SJSA1 (cell line): Measurements from ENCODE around the gene HSPBP1. TPM values are rescaled to one million over a fixed set of nuclear protein-coding genes. Genes with fewer than 3 reads are reported as not detected.

Experiments used
- DNase-seq, 2 experiments: peaks; one replicate each; pipeline ENCODE4 v3.0.0-alpha.2; 2015 to 2020; ENCODE audit warnings: low spot score in 2 of 2, low read depth in 1 of 2
- H3K27ac ChIP-seq: fragments of 250-450 bp; sonication (Bioruptor Pico); 2 replicates; pipeline ENCODE4 v1.5.1; 2020; ENCODE audit warnings: mild to moderate bottlenecking, moderate library complexity
- H3K27me3 ChIP-seq: fragments of 250-450 bp; sonication (Bioruptor Pico); replicated peaks from 2 replicates; pipeline ENCODE4 v1.5.1; 2020; ENCODE audit warnings: mild to moderate bottlenecking, moderate library complexity
- H3K36me3 ChIP-seq: fragments of 250-450 bp; sonication (Bioruptor Pico); 2 replicates; pipeline ENCODE4 v1.5.1; 2020; ENCODE audit warnings: mild to moderate bottlenecking
- H3K4me1 ChIP-seq: fragments of 250-450 bp; sonication (Bioruptor Pico); replicated peaks from 2 replicates; pipeline ENCODE4 v1.6.1; 2021; ENCODE audit warnings: mild to moderate bottlenecking
- H3K4me3 ChIP-seq: fragments of 250-450 bp; sonication (Bioruptor Pico); 2 replicates; pipeline ENCODE4 v1.5.1; 2020; ENCODE audit warnings: mild to moderate bottlenecking
- H3K9me3 ChIP-seq: fragments of 250-450 bp; sonication (Bioruptor Pico); replicated peaks from 2 replicates; pipeline ENCODE4 v1.5.1; 2020; ENCODE audit warnings: mild to moderate bottlenecking
- total RNA-seq: library from RNA; depleted of rRNA; stranded (reverse); fragments of >200 nt; shearing (Covaris generic); gene quantifications from 2 replicates; pipeline ENCODE4 v1.2.3, GENCODE V29; 2014

HSPBP1 gene
- total RNA-seq, 1 experiment from 2014 or later, result 51.4 TPM

DNA sequence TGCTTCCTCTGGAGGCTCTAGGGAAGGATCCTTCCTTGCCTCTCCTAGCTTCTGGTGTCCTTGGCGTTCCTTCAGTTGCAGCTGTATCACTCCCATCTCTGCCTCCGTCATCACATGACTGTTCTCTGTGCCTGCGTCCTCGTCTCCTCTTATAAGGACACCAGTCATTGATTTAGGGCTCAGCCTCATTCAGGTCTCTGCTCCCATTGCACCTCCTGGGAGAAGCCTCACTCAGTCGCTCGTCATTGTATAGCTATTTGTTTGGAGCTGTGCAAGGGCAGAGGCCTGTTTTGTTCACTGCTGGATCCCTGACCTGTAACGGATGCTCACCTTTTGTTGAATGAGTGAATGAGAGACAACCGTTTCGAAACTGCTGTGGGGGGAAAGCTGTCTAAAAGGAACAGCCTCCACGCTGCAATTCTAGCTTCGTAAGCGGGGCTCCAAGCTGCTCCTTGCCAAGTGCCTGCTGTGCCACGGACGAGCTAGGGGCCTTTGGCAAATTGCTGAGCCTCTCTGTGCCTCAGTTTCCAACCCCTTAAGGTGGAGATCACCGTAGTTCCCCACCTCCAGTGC, 21.1 kb upstream of the HSPBP1 start:
- peaks cover 17% of the 10 kb centered on the region for H3K36me3 ChIP-seq
- no peak overlapping the region for H3K4me3 ChIP-seq
- H3K4me1 ChIP-seq, result peaks cover 9% of the 10 kb centered on the region
- H3K27ac ChIP-seq, result no peak overlapping the region
- H3K27me3 ChIP-seq, result no peaks in the 10 kb centered on the region
- DNase-seq, result no peak
- H3K9me3 ChIP-seq, result no peaks in the 10 kb centered on the region

- no peaks in the 10 kb centered on the region for H3K9me3 ChIP-seq
- H3K4me1 ChIP-seq, result peaks cover 9% of the 10 kb centered on the region
- H3K27ac ChIP-seq, result no peak overlapping the region
- peaks cover 9% of the 10 kb centered on the region; the same call in 1 of the 2 replicates for H3K36me3 ChIP-seq
- H3K27me3 ChIP-seq, result no peaks in the 10 kb centered on the region
- H3K4me3 ChIP-seq, result no peak overlapping the region
- DNase-seq, result no peak
These were observed 20.1 kb upstream of the HSPBP1 start for GRCh38 chr19:55299991-55300390.

DNA sequence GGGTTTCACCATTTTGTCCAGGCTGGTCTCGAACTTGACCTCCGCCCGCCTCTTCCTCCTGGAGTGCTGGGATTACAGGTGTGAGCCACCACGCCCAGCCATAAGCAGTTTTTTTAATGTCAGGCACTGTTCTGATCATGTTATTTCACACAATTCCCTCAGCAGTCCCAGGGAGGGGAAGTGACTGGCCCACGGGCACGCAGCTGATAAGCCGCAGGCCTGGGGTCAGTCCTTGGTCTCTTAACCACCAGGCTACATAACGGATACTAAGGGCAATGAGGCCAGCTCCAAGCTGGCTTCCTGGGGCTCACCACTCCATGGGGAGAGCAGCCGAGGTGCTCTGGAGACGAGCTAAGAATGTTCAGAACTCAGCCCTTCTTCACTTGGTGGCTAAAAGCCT, 17.4 kb upstream of the HSPBP1 start:
- H3K27me3 ChIP-seq, result no peaks in the 10 kb centered on the region
- H3K36me3 ChIP-seq, result no peaks in the 10 kb centered on the region; the same call in 1 of the 2 replicates
- DNase-seq, result no peak
- no peaks in the 10 kb centered on the region for H3K9me3 ChIP-seq
- H3K27ac ChIP-seq, result no peak overlapping the region
- H3K4me3 ChIP-seq, result no peak overlapping the region
- peaks cover 9% of the 10 kb centered on the region for H3K4me1 ChIP-seq

- H3K27me3 ChIP-seq, result no peaks in the 10 kb centered on the region
- H3K4me3 ChIP-seq, result no peak overlapping the region
- H3K36me3 ChIP-seq, result no peaks in the 10 kb centered on the region; the same call in 1 of the 2 replicates
- H3K9me3 ChIP-seq, result no peaks in the 10 kb centered on the region
- no peak overlapping the region for H3K27ac ChIP-seq
- no peak for DNase-seq
- no peaks in the 10 kb centered on the region for H3K4me1 ChIP-seq
These were observed 9.3 kb upstream of the HSPBP1 start for GRCh38 chr19:55289117-55289796.

DNA sequence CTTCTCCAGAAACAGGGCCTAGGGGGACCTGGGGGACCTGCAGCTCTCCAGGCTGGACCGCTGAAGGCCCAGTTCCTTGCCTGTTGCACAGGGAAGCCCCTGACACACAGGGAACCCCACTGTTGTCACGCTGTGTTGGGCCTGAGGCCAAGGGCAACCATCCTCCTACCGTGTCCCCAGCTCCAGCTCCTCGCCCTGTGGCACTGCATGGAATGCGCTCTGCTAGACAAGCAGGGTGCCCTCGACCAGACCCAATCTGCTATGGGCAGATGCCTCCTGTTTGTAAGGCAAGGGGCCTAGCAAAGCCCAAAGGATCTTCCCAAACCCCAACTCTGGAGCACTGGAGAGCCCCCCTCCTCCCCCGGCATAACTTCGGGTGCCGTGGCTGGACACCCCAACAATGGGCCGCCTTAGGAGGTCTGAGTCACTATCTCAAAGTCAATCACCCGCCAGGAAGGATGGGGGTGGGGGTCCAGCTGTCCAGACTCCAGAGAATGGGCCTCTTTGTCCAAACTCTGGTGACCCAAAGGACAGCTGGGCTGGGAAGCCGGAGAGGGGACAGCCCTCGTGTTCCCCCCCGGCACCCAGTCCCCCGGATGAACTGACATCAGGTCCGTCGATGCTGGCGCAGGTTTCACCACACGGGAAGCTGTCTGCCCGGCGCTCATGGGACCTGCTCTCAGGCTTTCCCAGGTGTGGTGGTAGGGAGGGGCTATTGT, 7.6 kb upstream of the HSPBP1 start:
- Histone ChIP-seq H3K4me1 (peaks cover 3% of the 10 kb centered on the region), H3K27me3 (no peaks in the 10 kb centered on the region), H3K9me3 (no peaks in the 10 kb centered on the region), H3K27ac (no peak overlapping the region), H3K4me3 (no peak overlapping the region), H3K36me3 (no peaks in the 10 kb centered on the region; the same call in 1 of the 2 replicates)
- no peak for DNase-seq

DNA sequence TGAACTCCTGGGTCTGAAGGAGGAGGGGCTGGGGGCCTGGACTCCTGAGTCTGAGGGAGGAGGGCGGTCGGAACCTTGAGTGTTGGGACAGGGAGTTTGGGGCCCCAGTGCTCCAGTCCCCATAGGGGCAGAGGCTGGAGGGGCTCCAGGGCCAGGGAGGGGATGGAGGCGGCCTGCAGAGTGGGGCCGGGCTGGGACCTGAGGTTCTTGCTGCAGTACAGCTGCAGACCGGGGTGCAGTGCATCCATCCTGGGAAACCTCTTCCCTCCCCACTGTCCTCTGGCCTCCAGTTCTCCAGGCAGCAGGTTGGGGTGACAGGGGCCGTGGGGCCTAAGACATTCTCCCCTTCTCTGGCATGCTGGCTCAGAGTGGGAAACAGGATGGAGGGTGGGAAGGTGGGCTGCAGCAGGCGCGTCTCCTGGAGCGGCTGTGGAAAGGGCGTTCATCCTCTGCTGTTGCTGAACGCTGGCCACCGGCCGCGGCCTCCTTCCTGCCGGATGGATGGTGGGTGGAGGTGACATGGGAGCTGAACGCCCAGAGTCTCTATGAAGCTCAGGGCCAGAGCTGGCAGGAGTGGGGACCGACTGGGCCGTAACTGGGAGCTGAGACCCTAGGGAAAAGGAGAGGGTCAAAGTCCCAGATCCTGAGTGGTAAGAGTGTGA, 5.5 kb upstream of the HSPBP1 start:
- no peak for DNase-seq
- H3K9me3 ChIP-seq, result no peaks in the 10 kb centered on the region
- no peaks in the 10 kb centered on the region for H3K27me3 ChIP-seq
- H3K4me1 ChIP-seq, result peaks cover 3% of the 10 kb centered on the region
- no peak overlapping the region for H3K4me3 ChIP-seq
- H3K36me3 ChIP-seq, result no peaks in the 10 kb centered on the region
- no peak overlapping the region for H3K27ac ChIP-seq

DNA sequence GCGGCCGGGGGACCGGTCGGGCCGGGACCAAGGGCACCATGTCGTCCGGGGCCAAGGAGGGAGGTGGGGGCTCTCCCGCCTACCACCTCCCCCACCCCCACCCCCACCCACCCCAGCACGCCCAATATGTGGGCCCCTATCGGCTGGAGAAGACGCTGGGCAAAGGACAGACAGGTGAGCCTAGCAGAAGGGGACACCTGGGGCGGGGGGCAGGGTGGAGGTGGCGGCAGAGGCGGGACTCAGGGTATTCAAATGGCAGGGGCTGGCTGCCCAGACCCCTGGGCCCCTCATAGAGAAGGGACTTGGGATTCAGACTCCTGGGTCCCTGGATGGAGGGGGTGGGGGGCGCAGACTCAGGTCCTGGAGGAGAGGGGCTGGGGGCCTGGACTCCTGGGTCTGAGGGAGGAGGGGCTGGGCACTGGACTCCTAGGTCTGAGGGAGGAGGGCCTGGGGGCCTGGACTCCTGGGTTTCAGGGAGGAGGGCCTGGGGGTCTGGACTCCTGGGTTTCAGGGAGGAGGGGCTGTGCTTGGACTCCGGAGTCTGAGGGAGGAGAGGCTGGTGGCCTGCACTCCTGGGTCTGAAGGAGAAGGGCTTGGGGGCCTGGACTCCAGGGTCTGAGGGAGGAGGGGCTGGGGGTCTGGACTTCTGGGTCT, 4.6 kb upstream of the HSPBP1 start:
- DNase-seq, result no peak
- Histone ChIP-seq H3K9me3 (no peaks in the 10 kb centered on the region), H3K4me3 (peak overlapping the region; percentile 41), H3K4me1 (peaks cover 3% of the 10 kb centered on the region), H3K36me3 (no peaks in the 10 kb centered on the region), H3K27me3 (no peaks in the 10 kb centered on the region), H3K27ac (no peak overlapping the region)

DNA sequence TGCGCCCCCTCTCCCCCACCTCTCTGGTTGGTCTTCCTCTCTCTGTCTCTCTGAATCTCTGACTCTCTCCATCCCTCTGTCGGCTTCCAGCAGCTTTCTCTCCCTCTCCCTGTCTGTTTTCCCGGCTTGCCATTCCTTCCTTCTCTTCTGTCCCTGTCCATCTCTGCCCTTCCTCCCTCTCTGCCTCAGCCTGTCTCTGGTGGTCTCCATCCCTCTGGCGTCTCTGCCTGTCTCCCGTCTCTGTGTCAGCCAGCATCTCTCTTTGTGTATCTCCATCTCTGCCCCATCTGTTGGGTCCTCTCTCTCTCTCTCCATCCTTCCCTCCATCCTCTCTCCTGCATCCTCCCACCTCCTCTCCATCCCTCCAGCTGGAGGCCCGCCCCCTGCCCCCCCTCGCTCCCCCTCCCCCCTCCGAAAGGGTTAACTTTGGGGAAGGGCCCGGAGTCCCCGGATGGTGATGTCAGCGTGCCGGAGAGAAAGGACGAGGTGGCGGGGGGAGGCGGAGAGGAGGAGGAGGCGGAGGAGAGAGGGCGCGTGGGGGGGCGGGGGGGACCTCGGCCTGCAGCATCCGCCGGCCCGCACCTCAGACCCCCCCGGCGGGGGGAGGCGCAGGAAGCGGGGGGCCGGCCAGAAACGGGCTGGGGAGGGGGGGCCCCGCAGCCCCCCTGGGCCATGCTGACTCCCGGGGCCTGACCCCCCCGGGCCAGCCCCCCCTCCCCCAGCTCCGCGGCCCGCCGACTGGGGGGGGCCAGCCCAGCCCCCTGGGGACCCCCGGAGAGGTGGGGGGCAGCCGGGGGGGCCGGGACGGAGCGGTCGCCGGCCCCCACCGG, 3.9 kb upstream of the HSPBP1 start, which contains the start of gene BRSK1:
BRSK1 (plus strand) TSS at position 450 of the 830 bp plus-strand sequence. CDS start 446 bp downstream, outside the sequence.
- H3K9me3 ChIP-seq, result no peaks in the 10 kb centered on the region
- H3K4me1 ChIP-seq, result peaks cover 8% of the 10 kb centered on the region
- no peak within 1 kb of the TSS for H3K27ac ChIP-seq
- H3K4me3 ChIP-seq, result peak within 1 kb of the TSS; percentile 41
- H3K27me3 ChIP-seq, result no peaks in the 10 kb centered on the region
- DNase-seq, result peak in 1 of 2 experiments; percentile 80
- H3K36me3 ChIP-seq, result no peaks in the 10 kb centered on the region

- Histone ChIP-seq H3K27me3 (no peaks in the 10 kb centered on the region), H3K4me3 (peak overlapping the region; percentile 67), H3K27ac (no peak overlapping the region; the same call in 1 of the 2 replicates), H3K4me1 (peaks cover 8% of the 10 kb centered on the region), H3K9me3 (no peaks in the 10 kb centered on the region), H3K36me3 (peaks cover 13% of the 10 kb centered on the region)
- no peak for DNase-seq
These were observed 570 bp downstream of the HSPBP1 start for GRCh38 chr19:55279340-55279739.

DNA sequence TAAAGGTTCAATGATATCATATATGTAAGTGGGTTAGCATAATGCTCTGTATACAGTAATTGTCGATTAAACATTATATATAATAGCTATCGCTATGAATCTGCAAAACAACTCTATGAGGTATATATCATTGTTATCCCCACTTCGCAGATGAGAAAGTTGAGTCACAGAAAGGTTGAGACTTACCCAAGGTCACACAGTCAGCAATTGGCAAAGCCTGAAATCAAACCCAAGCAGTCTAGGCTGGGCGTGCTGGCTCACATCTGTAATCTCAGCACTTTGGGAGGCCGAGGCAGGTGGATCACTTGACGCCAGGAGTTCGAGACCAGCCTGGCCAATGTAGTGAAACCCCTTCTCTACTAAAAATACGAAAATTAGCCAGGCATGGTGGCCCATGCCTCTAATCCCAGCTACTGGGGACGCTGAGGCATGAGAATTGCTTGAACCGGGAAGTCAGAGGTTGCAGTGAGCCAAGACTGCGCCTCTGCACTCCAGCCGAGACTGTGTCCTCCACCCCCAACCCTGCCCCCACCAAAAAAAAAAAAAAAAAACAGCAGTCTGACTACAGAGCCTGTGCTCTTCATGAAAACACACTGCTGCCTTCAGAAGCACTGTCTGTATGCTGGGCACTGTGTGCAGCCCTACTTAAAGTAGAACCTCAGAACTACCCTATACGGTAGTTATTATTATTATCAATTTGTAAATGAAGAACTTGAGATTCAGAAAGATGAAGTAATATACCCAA, 1.3 kb downstream of the HSPBP1 start:
- DNase-seq, result no peak
- peaks cover 13% of the 10 kb centered on the region for H3K36me3 ChIP-seq
- no peaks in the 10 kb centered on the region for H3K27me3 ChIP-seq
- no peak overlapping the region for H3K4me3 ChIP-seq
- H3K9me3 ChIP-seq, result no peaks in the 10 kb centered on the region
- H3K4me1 ChIP-seq, result peaks cover 7% of the 10 kb centered on the region
- H3K27ac ChIP-seq, result no peak overlapping the region

- H3K27me3 ChIP-seq, result no peaks in the 10 kb centered on the region
- H3K27ac ChIP-seq, result no peak overlapping the region
- DNase-seq, result no peak
- no peak overlapping the region for H3K4me3 ChIP-seq
- H3K9me3 ChIP-seq, result no peaks in the 10 kb centered on the region
- peaks cover 5% of the 10 kb centered on the region for H3K4me1 ChIP-seq
- H3K36me3 ChIP-seq, result peaks cover 16% of the 10 kb centered on the region
These were observed 2.4 kb downstream of the HSPBP1 start for GRCh38 chr19:55277494-55277893.

- no peak for DNase-seq
- peaks cover 18% of the 10 kb centered on the region for H3K36me3 ChIP-seq
- no peaks in the 10 kb centered on the region for H3K9me3 ChIP-seq
- H3K27ac ChIP-seq, result no peak overlapping the region
- peaks cover 5% of the 10 kb centered on the region for H3K4me1 ChIP-seq
- H3K27me3 ChIP-seq, result no peaks in the 10 kb centered on the region
- H3K4me3 ChIP-seq, result no peak overlapping the region
These were observed 3.0 kb downstream of the HSPBP1 start for GRCh38 chr19:55276720-55277430.
